H1 (cell line): ENCODE measurements around the gene TAF8. TPM values are rescaled to one million over a fixed set of nuclear protein-coding genes. Genes with fewer than 3 reads are reported as not detected.

Experiments used
- BCL11A ChIP-seq, 2 experiments: IDR thresholded peaks; one replicate each; pipeline ENCODE4 v1.6.1; 2011; ENCODE audit warnings: low read depth in 2 of 2, low read length in 2 of 2, mild to moderate bottlenecking in 2 of 2
- CBX8 ChIP-seq: fragments of 300-800, 300-1000 bp; sonication (generic); IDR thresholded peaks from 2 replicates; pipeline ENCODE4 v1.7.1; 2016; ENCODE audit warnings: low read depth, low read length, borderline replicate concordance
- CEBPB ChIP-seq: IDR thresholded peaks from 2 replicates; pipeline ENCODE4 v1.6.1; 2012; ENCODE audit warnings: low read depth, low read length
- EGR1 ChIP-seq: IDR thresholded peaks from 2 replicates; pipeline ENCODE4 v1.6.1; 2011; ENCODE audit warnings: low read depth, low read length, borderline replicate concordance
- HDAC2 ChIP-seq, 2 experiments: fragments of 300-600 bp in 1 of 2; sonication (generic) in 1 of 2; IDR thresholded peaks; 2 replicates each; pipeline ENCODE4 v1.6.1; 2011 to 2012; ENCODE audit warnings: low read depth in 2 of 2, low read length in 2 of 2, mild to moderate bottlenecking in 2 of 2, moderate library complexity in 2 of 2, borderline replicate concordance in 1 of 2, inconsistent platforms in 1 of 2
- HDAC6 ChIP-seq: IDR thresholded peaks from one replicate; pipeline ENCODE4 v1.7.1; 2012; ENCODE audit warnings: low read depth, mild to moderate bottlenecking, inconsistent platforms, low read length, moderate library complexity
- JUN ChIP-seq: IDR thresholded peaks from 2 replicates; pipeline ENCODE4 v1.6.1; 2011; ENCODE audit warnings: low read depth, mild to moderate bottlenecking, improper control_type of control experiment, low read length
- JUND ChIP-seq: IDR thresholded peaks from 2 replicates; pipeline ENCODE4 v1.6.1; 2011; ENCODE audit warnings: mild to moderate bottlenecking, improper control_type of control experiment, low read length
- RAD21 ChIP-seq, 2 experiments: IDR thresholded peaks in 1 of 2; conservative IDR thresholded peaks in 1 of 2; 2 replicates each; pipeline ENCODE4 v1.6.1; 2011; ENCODE audit warnings: low read depth in 2 of 2, low read length in 2 of 2, improper control_type of control experiment in 1 of 2, inconsistent platforms in 1 of 2, mild to moderate bottlenecking in 1 of 2, moderate library complexity in 1 of 2
- RXRA ChIP-seq: IDR thresholded peaks from 2 replicates; pipeline ENCODE4 v1.6.1; 2011; ENCODE audit warnings: low read depth, mild to moderate bottlenecking, low read length, moderate library complexity; ENCODE audit not compliant: insufficient read depth
- SUZ12 ChIP-seq: fragments of 200-600 bp; sonication (generic); IDR thresholded peaks from 2 replicates; pipeline ENCODE4 v1.6.1; 2012; ENCODE audit warnings: mild to moderate bottlenecking, inconsistent platforms, low read length, moderate library complexity, mixed read lengths
- TAF1 ChIP-seq: IDR thresholded peaks from 2 replicates; pipeline ENCODE4 v1.6.1; 2011; ENCODE audit warnings: mild to moderate bottlenecking, low read depth, low read length
- polyA plus RNA-seq, 7 experiments: library from polyadenylated mRNA; depleted of rRNA in 3 of 7; stranded (reverse) in 5 of 7; unstranded in 2 of 7; fragments of >200 nt in 5 of 7; fragments of 200-250 nt in 2 of 7; gene quantifications; 1 replicate in 5 of 7; 2 replicates in 1 of 7; 4 replicates in 1 of 7; pipeline versions ENCODE4 v1.2.1 to v1.2.3, GENCODE V29; 2011 to 2013; ENCODE audit warnings: missing spikeins in 2 of 7, mixed read lengths in 2 of 7
- total RNA-seq: library from RNA; stranded (reverse); fragmentation: NEBNext Ultra II Directional; extraction: Animal tissue kit (Norgen Biotek cat#: 25700); gene quantifications from 2 replicates; pipeline ENCODE4 v1.2.1, GENCODE V29; 2021
- TF ChIP-seq, protein P1 (sequence below): IDR thresholded peaks from 2 replicates; pipeline ENCODE4 v1.6.1; 2011; ENCODE audit warnings: low read length, improper control_type of control experiment
- TF ChIP-seq, protein P2 (sequence below), 3 experiments: IDR thresholded peaks; 1 replicate in 2 of 3; 2 replicates in 1 of 3; pipeline versions ENCODE4 v1.5.1 to v1.6.1; 2011; ENCODE audit warnings: low read length in 3 of 3, mild to moderate bottlenecking in 3 of 3, inconsistent platforms in 2 of 3, low read depth in 1 of 3, moderate library complexity in 1 of 3; ENCODE audit not compliant: insufficient read depth in 1 of 3; ENCODE audit errors: control extremely low read depth in 1 of 3

The TAF8 gene
- total and polyA plus RNA-seq, 2 of the 8 experiments (the other 6 are each of a cell fraction or from before 2014, with no cell fraction given): 32.2 to 34.0 TPM

DNA sequence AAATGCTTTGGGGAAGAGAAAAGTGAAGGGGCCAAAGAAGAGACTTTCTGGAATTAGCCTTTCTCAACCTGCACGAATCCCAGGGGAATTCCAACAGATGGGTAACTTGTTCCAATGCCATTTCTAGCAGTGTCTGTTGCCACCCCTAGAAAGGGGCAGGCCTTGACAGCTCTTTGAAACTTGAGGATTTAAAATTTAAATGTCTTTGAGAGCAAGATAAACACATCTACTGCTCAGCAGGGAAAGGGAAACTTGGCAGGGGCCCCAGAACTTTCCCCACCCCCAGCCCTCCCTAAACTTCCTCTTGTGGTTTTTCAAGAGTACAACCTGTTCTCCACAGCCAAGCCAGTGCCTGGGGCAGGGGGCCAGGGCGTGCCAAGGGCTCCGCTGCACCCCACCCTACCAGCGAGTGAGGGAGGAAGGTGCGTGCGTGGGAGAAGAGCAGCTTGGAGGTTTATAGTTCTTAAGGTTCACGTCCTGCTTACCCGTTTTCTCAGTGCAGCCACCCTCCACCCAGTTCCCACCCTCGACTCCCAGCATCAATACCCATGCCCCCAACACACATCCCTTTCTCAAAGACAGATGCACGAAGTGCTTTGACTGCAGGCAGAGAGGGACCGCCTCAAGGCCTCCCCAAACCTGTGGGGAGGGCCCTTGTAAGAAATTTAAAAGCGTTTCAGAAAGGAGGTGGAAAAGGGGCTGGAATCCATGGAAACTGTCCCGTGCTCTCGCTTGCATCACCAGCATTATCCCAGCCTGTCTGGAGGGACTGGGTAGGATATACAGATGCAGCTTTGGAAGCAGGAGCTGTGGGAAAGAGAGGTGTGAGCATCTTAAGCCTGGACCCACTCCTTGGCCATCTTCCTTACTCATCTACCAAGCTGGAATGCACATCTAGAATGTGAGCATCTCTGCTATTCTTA, 4.5 kb upstream of the TAF8 start (continued):
- 0 out of 2 replicates have a peak, but pooled peaks have one; percentile 31 for TF ChIP-seq SUZ12
- TF ChIP-seq, protein P1, sequence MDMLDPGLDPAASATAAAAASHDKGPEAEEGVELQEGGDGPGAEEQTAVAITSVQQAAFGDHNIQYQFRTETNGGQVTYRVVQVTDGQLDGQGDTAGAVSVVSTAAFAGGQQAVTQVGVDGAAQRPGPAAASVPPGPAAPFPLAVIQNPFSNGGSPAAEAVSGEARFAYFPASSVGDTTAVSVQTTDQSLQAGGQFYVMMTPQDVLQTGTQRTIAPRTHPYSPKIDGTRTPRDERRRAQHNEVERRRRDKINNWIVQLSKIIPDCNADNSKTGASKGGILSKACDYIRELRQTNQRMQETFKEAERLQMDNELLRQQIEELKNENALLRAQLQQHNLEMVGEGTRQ: no peak
- TF ChIP-seq, protein P2, sequence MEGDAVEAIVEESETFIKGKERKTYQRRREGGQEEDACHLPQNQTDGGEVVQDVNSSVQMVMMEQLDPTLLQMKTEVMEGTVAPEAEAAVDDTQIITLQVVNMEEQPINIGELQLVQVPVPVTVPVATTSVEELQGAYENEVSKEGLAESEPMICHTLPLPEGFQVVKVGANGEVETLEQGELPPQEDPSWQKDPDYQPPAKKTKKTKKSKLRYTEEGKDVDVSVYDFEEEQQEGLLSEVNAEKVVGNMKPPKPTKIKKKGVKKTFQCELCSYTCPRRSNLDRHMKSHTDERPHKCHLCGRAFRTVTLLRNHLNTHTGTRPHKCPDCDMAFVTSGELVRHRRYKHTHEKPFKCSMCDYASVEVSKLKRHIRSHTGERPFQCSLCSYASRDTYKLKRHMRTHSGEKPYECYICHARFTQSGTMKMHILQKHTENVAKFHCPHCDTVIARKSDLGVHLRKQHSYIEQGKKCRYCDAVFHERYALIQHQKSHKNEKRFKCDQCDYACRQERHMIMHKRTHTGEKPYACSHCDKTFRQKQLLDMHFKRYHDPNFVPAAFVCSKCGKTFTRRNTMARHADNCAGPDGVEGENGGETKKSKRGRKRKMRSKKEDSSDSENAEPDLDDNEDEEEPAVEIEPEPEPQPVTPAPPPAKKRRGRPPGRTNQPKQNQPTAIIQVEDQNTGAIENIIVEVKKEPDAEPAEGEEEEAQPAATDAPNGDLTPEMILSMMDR (IDR thresholded peaks at IDR 0.05; ENCODE audit: control extremely low read depth in 1 of 3, insufficient read depth in 1 of 3, low read depth in 1 of 3, low read length in 3 of 3): no peak
- TF ChIP-seq HDAC6: no peak
- TF ChIP-seq BCL11A (IDR thresholded peaks at IDR 0.05; ENCODE audit: low read depth in 2 of 2, low read length in 2 of 2): no peak
- no peak for TF ChIP-seq CEBPB
- TF ChIP-seq CBX8: no peak
- TF ChIP-seq JUND: no peak
- 0 out of 4 replicates have a peak, but pooled peaks of 1 of the 2 experiments have one; percentile 3 for TF ChIP-seq HDAC2 (IDR thresholded peaks at IDR 0.05; ENCODE audit: borderline replicate concordance in 1 of 2, low read depth in 2 of 2, low read length in 2 of 2)
- TF ChIP-seq JUN: no peak
- TF ChIP-seq TAF1: no peak
- TF ChIP-seq RAD21 (IDR thresholded peaks at IDR 0.05 in 1 of 2, conservative IDR thresholded peaks at IDR 0.05 in 1 of 2; ENCODE audit: low read depth in 2 of 2, low read length in 2 of 2): 0 out of 4 replicates have a peak, but pooled peaks of 1 of the 2 experiments have one; percentile 11
- no peak for TF ChIP-seq EGR1
- no peak for TF ChIP-seq RXRA
